ENCODE measurements around the gene MIER2. TPM values are rescaled to one million over a fixed set of nuclear protein-coding genes. Genes with fewer than 3 reads are reported as not detected.

Gene MIER2
- total RNA-seq, 1 donor from 2014 or later, result 39.4 TPM

GRCh38 chr19:305240-306150, 39.1 kb downstream of the MIER2 start:
- DNase-seq (no peak), ATAC-seq (no peak)
- intact Hi-C loops (cut with DNase I), result no loop called here
- Histone ChIP-seq H3K36me3 (peaks cover 45% of the 10 kb centered on the region), H3K4me3 (no peak overlapping the region), H3K27ac (no peak overlapping the region), H3K27me3 (ENCODE audit: low read depth) (no peaks in the 10 kb centered on the region), H3K4me1 (no peaks in the 10 kb centered on the region), H3K9me3 (no peaks in the 10 kb centered on the region)
- no peak for TF ChIP-seq CTCF (IDR thresholded peaks at IDR 0.05)

DNA sequence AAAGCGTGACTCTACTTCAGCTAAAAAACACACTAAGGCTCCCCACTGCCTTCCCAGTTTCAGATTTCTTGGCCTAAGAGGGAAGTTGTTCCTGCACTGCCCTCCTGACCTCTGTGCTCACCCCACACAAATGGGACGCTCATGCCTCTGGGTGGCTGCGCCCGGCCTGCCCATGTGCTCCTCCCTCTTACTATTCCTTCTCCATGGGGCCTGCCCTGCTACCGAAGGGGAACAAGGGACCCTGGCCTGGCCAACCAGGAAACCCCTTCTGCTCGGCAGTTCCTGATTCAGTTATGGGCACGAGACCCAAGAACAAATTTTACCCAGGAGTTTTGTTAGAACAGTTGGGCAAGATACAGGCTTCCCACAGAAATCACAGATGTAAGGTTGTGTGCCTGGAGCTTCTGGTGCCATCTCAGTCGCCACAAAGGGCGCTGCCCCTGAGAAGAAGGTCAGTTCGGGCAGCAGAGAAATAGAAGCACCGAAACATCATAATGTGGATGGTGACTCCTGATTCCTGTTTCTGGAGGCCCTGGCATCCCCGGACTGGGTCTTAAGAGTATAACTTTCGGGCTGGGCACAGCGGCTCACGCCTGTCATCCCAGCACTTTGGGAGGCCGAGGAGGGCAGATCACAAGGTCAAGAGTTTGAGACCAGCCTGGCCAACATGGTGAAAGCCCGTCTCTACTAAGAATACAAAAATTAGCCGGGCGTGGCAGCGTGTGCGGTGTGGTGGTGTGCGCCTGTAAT, 47.9 kb downstream of the MIER2 start:
- no peak for TF ChIP-seq CTCF (IDR thresholded peaks at IDR 0.05)
- intact Hi-C loops (cut with DNase I), result no loop called here
- ATAC-seq, result peak; percentile 70 to 82
- H3K27ac ChIP-seq, result no peak overlapping the region
- H3K4me3 ChIP-seq, result no peak overlapping the region
- H3K36me3 ChIP-seq, result no peaks in the 10 kb centered on the region
- no peaks in the 10 kb centered on the region for H3K9me3 ChIP-seq
- peaks cover 33% of the 10 kb centered on the region for H3K27me3 ChIP-seq (ENCODE audit: low read depth)
- peak; percentile 80 for DNase-seq
- H3K4me1 ChIP-seq, result peaks cover 27% of the 10 kb centered on the region

- no peak for ATAC-seq
- intact Hi-C loops (cut with DNase I), result no loop called here
Measured at GRCh38 chr19:295687-296370, 48.8 kb downstream of the MIER2 start.

DNA sequence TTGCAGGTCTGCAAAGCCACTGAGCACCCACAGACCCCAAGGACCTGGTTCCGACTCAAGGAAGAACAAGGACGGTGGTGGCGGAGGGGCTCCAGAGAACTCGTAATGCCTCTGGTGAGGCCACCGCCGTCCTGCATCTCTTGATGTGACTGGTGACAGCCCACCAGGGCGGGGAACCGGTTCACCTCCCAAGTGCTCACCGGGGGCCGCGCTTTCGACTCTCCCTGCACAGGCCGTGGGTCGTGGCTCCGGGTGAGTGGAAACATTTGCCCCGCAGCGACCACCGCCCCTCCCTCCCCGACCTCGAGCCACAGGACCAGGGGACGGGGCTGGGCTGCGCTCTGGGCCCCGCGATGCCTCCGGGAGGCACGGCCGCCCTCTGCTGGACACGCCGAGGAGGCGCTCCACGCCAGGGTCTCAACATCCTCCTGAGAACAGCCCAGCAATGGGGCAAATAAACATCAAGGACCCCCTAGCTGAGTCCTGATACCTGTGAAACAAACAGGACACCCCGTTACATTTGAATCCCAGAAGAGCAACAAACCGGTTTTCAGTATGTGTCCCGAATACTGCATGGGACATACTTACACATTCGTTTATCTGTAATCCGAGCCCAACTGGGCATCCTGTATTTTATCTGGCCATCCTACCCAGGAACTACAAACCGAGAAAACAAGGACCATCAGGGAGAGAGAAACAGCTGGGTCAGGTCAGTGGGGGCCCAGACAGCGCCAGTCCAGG, 49.5 kb downstream of the MIER2 start:
- peak; percentile 85 for TF ChIP-seq CTCF (IDR thresholded peaks at IDR 0.05)
- intact Hi-C loops (cut with DNase I), result no loop called here
- Histone ChIP-seq H3K27ac (no peak overlapping the region), H3K4me3 (peak overlapping the region; percentile 19), H3K4me1 (peaks cover 28% of the 10 kb centered on the region), H3K27me3 (ENCODE audit: low read depth) (peaks cover 44% of the 10 kb centered on the region), H3K36me3 (no peaks in the 10 kb centered on the region), H3K9me3 (no peaks in the 10 kb centered on the region)
- DNase-seq (peak; percentile 67), ATAC-seq (peak; percentile 72 to 73)

More at GRCh38 chr19:295687-296370, 48.8 kb downstream of the MIER2 start:
- H3K9me3 ChIP-seq, result no peaks in the 10 kb centered on the region
- no peak overlapping the region for H3K27ac ChIP-seq
- no peak for TF ChIP-seq CTCF (IDR thresholded peaks at IDR 0.05)
- no peaks in the 10 kb centered on the region for H3K36me3 ChIP-seq
- H3K4me3 ChIP-seq, result no peak overlapping the region
- H3K4me1 ChIP-seq, result peaks cover 28% of the 10 kb centered on the region
- DNase-seq, result peak; percentile 38
- peaks cover 37% of the 10 kb centered on the region for H3K27me3 ChIP-seq (ENCODE audit: low read depth)

Measured in lower lobe of right lung (tissue), 2 donors.